Measurements from ENCODE around the gene CFAP46.

DNA sequence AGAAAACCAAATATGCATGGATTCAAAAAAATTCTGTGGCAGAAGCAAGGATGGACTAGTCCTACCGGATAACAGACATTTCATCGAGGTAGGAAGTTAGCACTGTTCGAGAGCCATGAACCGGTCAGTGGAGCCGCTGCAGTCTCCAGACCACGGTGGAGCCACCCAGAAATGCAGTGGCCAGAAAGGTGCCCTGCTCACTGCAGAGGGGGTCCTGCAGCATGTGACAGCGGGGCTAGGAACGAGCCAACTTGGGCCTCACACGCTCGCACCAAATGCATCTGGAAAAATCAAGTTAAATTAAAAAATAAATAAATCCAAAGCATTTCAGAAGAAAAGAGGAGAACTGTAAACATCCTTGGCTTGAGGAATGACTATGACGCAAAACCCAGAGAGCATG lies 13.1 kb upstream of the CFAP46 start:
- TF ChIP-seq, protein P1, sequence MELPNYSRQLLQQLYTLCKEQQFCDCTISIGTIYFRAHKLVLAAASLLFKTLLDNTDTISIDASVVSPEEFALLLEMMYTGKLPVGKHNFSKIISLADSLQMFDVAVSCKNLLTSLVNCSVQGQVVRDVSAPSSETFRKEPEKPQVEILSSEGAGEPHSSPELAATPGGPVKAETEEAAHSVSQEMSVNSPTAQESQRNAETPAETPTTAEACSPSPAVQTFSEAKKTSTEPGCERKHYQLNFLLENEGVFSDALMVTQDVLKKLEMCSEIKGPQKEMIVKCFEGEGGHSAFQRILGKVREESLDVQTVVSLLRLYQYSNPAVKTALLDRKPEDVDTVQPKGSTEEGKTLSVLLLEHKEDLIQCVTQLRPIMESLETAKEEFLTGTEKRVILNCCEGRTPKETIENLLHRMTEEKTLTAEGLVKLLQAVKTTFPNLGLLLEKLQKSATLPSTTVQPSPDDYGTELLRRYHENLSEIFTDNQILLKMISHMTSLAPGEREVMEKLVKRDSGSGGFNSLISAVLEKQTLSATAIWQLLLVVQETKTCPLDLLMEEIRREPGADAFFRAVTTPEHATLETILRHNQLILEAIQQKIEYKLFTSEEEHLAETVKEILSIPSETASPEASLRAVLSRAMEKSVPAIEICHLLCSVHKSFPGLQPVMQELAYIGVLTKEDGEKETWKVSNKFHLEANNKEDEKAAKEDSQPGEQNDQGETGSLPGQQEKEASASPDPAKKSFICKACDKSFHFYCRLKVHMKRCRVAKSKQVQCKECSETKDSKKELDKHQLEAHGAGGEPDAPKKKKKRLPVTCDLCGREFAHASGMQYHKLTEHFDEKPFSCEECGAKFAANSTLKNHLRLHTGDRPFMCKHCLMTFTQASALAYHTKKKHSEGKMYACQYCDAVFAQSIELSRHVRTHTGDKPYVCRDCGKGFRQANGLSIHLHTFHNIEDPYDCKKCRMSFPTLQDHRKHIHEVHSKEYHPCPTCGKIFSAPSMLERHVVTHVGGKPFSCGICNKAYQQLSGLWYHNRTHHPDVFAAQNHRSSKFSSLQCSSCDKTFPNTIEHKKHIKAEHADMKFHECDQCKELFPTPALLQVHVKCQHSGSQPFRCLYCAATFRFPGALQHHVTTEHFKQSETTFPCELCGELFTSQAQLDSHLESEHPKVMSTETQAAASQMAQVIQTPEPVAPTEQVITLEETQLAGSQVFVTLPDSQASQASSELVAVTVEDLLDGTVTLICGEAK (IDR thresholded peaks at IDR 0.05; ENCODE audit: borderline replicate concordance), result no peak
- TF ChIP-seq POLR2AphosphoS5 (IDR thresholded peaks at IDR 0.05; ENCODE audit: low read length), result no peak
- no peak for TF ChIP-seq IKZF1 (conservative IDR thresholded peaks at IDR 0.05)
- TF ChIP-seq YY1 (IDR thresholded peaks at IDR 0.05; ENCODE audit: low read depth, low read length), result no peak
